Mucosa of rectum (tissue), 2 donors: ENCODE results near the gene FHOD3.

ENCODE experiments used
- H3K27ac ChIP-seq, 2 donors: one replicate each; pipeline ENCODE4 v1.7.0; 2013; ENCODE audit warnings: inconsistent platforms in 2 of 2, low read depth in 2 of 2, low read length in 2 of 2
- H3K27me3 ChIP-seq, 2 donors: one replicate each; pipeline ENCODE4 v1.7.0; 2013; ENCODE audit warnings: low read length in 2 of 2; ENCODE audit not compliant: control insufficient read depth in 2 of 2, insufficient read depth in 2 of 2
- H3K36me3 ChIP-seq, 2 donors: one replicate each; pipeline ENCODE4 v1.7.0; 2013; ENCODE audit warnings: low read length in 2 of 2; ENCODE audit not compliant: control insufficient read depth in 2 of 2, insufficient read depth in 2 of 2
- H3K4me1 ChIP-seq, 2 donors: one replicate each; pipeline ENCODE4 v1.7.0; 2013; ENCODE audit warnings: low read length in 2 of 2, mild to moderate bottlenecking in 1 of 2; ENCODE audit not compliant: control insufficient read depth in 2 of 2, insufficient read depth in 2 of 2
- H3K4me3 ChIP-seq, 2 donors: one replicate each; pipeline ENCODE4 v1.7.0; 2013; ENCODE audit warnings: low read length in 2 of 2
- H3K9ac ChIP-seq, 2 donors: one replicate each; pipeline ENCODE4 v1.7.0; 2013; ENCODE audit warnings: low read length in 2 of 2, low read depth in 1 of 2, mild to moderate bottlenecking in 1 of 2
- H3K9me3 ChIP-seq, 2 donors: one replicate each; pipeline ENCODE4 v1.7.0; 2013; ENCODE audit warnings: low read length in 2 of 2; ENCODE audit not compliant: control insufficient read depth in 2 of 2
- donor health status: healthy.
- donor health status: Normal muscosa, but diverticular disease.

The FHOD3 gene

DNA sequence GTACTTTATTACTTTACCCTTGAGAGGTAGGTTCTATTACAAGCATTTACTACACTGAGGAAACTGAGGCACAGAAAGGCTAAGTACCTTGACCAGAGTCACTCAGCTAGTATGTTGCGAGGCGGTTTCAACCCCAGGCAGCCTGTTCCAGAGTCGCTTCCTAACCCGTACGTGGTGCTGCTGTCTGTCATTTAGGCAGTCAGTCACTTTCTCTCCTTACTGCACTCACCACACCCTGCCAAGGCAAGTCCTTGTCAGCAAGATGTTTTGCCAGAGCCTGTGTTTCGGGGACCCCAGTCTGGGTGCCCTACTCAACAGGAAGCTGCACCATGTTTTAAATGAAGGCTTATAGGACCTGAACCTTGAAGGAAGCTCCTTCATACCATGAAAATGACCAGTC lies 356.4 kb downstream of the FHOD3 start:
- no peak overlapping the region for H3K9ac ChIP-seq
- no peak overlapping the region for H3K4me3 ChIP-seq
- H3K4me1 ChIP-seq: no peaks in the 10 kb centered on the region
- no peaks in the 10 kb centered on the region for H3K9me3 ChIP-seq
- H3K27ac ChIP-seq: no peak overlapping the region
- H3K36me3 ChIP-seq: no peaks in the 10 kb centered on the region
- H3K27me3 ChIP-seq: no peaks in the 10 kb centered on the region

DNA sequence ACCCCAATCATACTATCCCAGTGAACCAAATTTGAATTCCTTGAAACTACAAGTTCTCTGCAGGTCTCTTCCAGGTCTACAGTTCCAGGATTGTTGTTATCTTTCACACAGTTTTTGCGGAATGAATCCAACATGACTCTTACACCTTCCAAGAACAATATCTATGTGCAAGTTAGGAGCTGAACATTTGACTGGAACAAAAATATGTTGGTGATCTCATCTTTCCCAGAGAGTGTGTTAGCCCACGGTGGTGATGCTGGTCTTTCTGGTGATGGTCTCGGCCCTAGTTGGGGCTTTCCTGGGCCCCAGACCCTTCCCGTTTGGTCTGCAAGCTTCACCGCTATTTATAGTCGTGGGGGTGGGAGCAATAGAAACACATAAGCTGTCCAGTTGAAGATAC lies 357.6 kb downstream of the FHOD3 start:
- Histone ChIP-seq H3K4me1 (no peaks in the 10 kb centered on the region), H3K27me3 (no peaks in the 10 kb centered on the region), H3K9ac (no peak overlapping the region), H3K4me3 (no peak overlapping the region), H3K9me3 (no peaks in the 10 kb centered on the region), H3K27ac (no peak overlapping the region), H3K36me3 (no peaks in the 10 kb centered on the region)

DNA sequence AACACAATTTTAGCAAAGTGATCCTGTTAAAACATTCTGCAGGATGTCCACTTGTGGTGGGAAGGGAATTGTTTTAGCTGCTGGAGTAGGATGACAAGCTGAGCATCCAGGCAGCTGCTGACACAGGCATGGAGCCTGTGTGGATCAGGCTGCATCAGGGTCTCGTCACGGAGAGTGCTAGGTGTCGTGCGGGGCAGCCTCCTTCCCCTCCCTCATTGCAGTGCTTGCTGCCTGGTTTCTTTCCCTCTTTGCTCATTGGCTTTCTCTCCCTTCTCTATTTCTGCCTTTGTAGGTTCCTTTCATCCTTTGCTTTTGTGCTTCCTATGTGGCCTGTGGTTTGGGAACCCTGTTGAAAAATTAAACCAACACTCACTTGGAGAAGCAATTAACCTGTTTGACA lies 358.4 kb downstream of the FHOD3 start:
- no peak overlapping the region for H3K27ac ChIP-seq

DNA sequence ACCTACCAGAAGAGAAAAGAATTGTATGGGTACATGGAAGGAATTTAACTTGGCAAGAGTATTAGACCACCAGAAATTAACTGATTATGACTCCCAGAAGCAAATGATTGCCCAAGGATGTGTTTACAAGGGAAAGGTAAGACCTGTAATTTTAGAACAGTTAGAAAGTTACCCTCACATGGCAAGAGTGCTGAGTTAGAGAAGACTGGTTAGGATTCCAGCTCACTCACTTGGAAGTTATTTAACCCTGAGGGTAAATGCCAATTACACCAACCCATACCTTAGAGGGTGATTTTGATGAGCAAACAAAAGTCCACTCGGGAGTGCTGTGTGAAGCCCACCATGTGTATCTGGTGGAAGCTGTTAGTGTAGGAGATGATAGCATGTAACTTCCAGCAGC lies 361.1 kb downstream of the FHOD3 start:
- Histone ChIP-seq H3K27ac (no peak overlapping the region), H3K4me3 (no peak overlapping the region), H3K4me1 (no peaks in the 10 kb centered on the region)

More for the DNA sequence above, 358.4 kb downstream of the FHOD3 start:
- Histone ChIP-seq H3K9me3 (no peaks in the 10 kb centered on the region), H3K4me1 (no peaks in the 10 kb centered on the region), H3K4me3 (no peak overlapping the region), H3K36me3 (no peaks in the 10 kb centered on the region), H3K27me3 (no peaks in the 10 kb centered on the region), H3K9ac (no peak overlapping the region)

DNA sequence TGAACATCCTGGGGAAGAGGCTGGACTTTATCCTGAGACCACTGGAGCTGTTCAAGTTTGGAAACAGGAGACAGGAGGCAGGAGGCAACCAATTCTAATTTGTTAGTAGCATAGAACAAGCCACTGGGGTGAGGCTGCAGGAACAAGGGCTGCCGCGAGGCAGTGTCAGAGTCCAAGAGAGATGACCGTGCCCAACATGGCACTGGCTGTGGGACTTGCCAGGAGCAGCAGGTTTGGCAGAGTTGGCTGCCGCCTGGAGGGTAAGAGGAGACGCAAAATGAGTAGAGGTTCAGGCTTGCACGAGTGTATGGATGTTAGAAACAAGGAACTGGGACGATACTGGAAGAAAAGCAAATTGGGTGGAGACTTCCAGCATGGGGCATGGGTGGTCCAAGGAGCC lies 362.8 kb downstream of the FHOD3 start:
- no peaks in the 10 kb centered on the region for H3K4me1 ChIP-seq
- no peaks in the 10 kb centered on the region for H3K27me3 ChIP-seq
- no peaks in the 10 kb centered on the region for H3K36me3 ChIP-seq
- no peak overlapping the region for H3K27ac ChIP-seq
- H3K9ac ChIP-seq: no peak overlapping the region
- H3K4me3 ChIP-seq: no peak overlapping the region
- H3K9me3 ChIP-seq: no peaks in the 10 kb centered on the region

More for the DNA sequence above, 361.1 kb downstream of the FHOD3 start:
- H3K9ac ChIP-seq: no peak overlapping the region
- no peaks in the 10 kb centered on the region for H3K36me3 ChIP-seq
- H3K27me3 ChIP-seq: no peaks in the 10 kb centered on the region
- no peaks in the 10 kb centered on the region for H3K9me3 ChIP-seq

DNA sequence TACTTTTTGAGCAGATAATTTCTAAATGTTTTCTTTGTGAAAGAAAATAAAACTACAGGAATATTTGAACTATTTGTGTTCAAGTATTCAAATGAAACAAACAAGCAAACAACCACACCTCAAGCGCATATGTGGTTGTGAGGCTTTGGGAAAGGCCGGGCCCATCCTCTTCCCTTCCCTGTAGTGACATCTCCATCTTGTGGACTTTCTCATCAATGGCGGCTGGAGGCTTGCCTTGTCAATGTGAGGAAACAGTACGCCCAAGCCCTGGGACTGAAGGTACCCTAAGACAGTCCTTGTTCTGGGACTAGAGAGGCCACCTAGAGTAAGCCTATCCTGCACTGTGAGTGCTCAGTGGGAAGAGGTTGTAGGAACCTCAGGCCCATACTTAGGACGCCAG lies 364.5 kb downstream of the FHOD3 start:
- H3K9ac ChIP-seq: no peak overlapping the region
- no peak overlapping the region for H3K4me3 ChIP-seq
- H3K4me1 ChIP-seq: no peaks in the 10 kb centered on the region
- no peak overlapping the region for H3K27ac ChIP-seq
- no peaks in the 10 kb centered on the region for H3K36me3 ChIP-seq
- no peaks in the 10 kb centered on the region for H3K9me3 ChIP-seq
- H3K27me3 ChIP-seq: no peaks in the 10 kb centered on the region

DNA sequence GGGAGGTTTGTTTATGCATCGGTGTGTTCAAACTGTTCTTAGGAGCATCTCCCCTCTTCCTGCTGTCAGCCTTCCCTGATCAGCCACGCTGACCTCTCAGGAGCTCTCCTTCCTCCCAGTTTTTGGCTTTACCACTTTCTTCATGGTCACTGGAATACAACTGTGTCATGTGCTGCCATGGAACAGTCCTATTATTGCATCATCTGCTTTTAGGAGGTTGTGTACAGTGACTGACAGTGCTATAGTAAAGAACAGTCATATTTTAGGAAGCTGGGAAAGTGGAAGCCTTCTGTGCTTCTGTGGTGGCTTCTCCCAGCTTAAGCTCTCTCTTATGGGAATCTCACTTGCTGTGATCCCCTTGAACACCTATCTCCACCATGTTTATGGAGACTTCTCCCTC lies 365.8 kb downstream of the FHOD3 start:
- Histone ChIP-seq H3K27ac (no peak overlapping the region), H3K27me3 (no peaks in the 10 kb centered on the region)

DNA sequence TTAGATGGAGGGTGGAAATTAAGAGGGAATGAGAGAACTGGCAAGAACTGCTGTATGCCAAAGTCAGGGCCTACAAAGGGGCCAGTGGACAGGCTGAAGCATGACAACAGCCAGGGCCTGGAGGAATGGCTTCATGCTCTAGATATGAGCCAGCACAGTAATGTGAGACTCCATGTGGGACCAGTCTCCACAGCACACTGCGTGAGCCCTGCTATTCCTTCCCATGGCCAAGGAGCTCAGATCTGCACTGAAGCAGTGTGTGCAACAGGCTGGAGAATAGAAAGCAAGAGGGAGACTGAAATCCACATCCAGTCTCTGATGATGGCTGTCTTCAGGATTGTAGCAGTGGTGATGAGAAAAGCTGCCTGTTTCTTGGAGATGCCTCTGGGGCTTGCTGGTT lies 368.4 kb downstream of the FHOD3 start:
- H3K9ac ChIP-seq: no peak overlapping the region
- H3K36me3 ChIP-seq: no peaks in the 10 kb centered on the region
- H3K27ac ChIP-seq: no peak overlapping the region
- H3K9me3 ChIP-seq: no peaks in the 10 kb centered on the region
- H3K4me3 ChIP-seq: no peak overlapping the region
- H3K4me1 ChIP-seq: no peaks in the 10 kb centered on the region
- H3K27me3 ChIP-seq: no peaks in the 10 kb centered on the region

More for the DNA sequence above, 365.8 kb downstream of the FHOD3 start:
- Histone ChIP-seq H3K9me3 (no peaks in the 10 kb centered on the region), H3K36me3 (no peaks in the 10 kb centered on the region), H3K4me3 (no peak overlapping the region), H3K9ac (no peak overlapping the region), H3K4me1 (no peaks in the 10 kb centered on the region)

DNA sequence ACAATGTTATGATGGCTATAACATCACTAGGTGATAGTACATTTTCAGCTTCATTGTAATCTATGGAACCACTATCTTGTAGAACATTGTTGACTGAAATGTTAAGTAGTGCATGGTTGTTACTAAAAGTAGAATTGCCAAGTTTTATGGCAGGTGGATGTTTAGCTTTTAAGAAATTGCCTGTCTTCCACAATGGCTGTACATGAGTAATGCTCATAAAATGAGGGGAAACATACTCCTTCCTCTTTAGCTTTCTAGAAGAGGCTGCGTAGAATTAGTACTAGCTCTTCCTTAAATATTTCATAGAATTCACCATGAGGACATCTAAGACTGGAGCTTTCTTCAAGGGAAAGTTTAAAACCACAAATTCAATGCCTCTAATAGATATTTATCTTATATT lies 370.3 kb downstream of the FHOD3 start:
- H3K36me3 ChIP-seq: no peaks in the 10 kb centered on the region
- no peak overlapping the region for H3K9ac ChIP-seq
- H3K27me3 ChIP-seq: no peaks in the 10 kb centered on the region
- peaks cover 4 to 5% of the 10 kb centered on the region in 2 donors for H3K4me1 ChIP-seq
- H3K9me3 ChIP-seq: no peaks in the 10 kb centered on the region
- no peak overlapping the region for H3K4me3 ChIP-seq
- no peak overlapping the region for H3K27ac ChIP-seq

DNA sequence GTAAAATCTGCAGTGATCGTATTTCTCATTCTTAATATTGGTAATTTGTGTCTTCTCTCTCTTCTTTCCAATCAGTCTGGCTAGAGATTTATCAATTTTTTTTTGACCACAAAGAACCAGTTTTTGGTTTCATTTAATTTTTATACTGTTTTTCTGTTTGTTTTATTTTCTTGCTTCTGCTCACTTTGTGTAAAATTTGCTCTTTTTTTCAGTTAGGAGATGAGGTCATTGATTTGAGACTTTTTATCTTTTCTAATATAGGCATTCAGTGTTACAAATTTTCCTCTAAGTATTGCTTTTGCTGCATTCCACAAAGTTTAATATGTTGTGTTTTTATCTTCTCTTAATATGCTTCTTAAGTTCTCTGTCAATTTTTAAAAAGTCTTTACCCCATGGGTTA lies 370.8 kb downstream of the FHOD3 start:
- Histone ChIP-seq H3K4me3 (no peak overlapping the region), H3K9me3 (no peaks in the 10 kb centered on the region), H3K9ac (no peak overlapping the region), H3K4me1 (peaks cover 5 to 9% of the 10 kb centered on the region in 2 donors), H3K27ac (no peak overlapping the region), H3K27me3 (no peaks in the 10 kb centered on the region), H3K36me3 (no peaks in the 10 kb centered on the region)
